MM.1S (cell line): Measurements from ENCODE around the gene LCLAT1.

Experiments
- EZH2phosphoT487 ChIP-seq: fragments of 300-600 bp; sonication (generic); IDR thresholded peaks from 2 replicates; pipeline ENCODE4 v1.6.1; 2018; ENCODE audit warnings: antibody characterized with exemption, low read length
- TF ChIP-seq, protein P1 (sequence below): fragments of 300-600 bp; sonication (generic); IDR thresholded peaks from 2 replicates; pipeline ENCODE4 v1.5.1; 2016; ENCODE audit warnings: antibody characterized with exemption, low read length, mixed read lengths

- TF ChIP-seq, protein P1, sequence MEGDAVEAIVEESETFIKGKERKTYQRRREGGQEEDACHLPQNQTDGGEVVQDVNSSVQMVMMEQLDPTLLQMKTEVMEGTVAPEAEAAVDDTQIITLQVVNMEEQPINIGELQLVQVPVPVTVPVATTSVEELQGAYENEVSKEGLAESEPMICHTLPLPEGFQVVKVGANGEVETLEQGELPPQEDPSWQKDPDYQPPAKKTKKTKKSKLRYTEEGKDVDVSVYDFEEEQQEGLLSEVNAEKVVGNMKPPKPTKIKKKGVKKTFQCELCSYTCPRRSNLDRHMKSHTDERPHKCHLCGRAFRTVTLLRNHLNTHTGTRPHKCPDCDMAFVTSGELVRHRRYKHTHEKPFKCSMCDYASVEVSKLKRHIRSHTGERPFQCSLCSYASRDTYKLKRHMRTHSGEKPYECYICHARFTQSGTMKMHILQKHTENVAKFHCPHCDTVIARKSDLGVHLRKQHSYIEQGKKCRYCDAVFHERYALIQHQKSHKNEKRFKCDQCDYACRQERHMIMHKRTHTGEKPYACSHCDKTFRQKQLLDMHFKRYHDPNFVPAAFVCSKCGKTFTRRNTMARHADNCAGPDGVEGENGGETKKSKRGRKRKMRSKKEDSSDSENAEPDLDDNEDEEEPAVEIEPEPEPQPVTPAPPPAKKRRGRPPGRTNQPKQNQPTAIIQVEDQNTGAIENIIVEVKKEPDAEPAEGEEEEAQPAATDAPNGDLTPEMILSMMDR = no peak
- no peak for TF ChIP-seq EZH2phosphoT487
Observed at GRCh38 chr2:30649278-30649677, 202.2 kb downstream of the LCLAT1 start.
